Endometrial microvascular endothelial cells (primary cell): ENCODE measurements around the gene CRB2. TPM values are rescaled to one million over a fixed set of nuclear protein-coding genes. Genes with fewer than 3 reads are reported as not detected.

Experiments
- in situ Hi-C: cut with HindIII; loops from 2 replicates; pipeline ENCODE4 v1.10.0; 2017; ENCODE audit warnings: low sequenced_read_pairs, low pct_unique_long_range_greater_than_20kb; ENCODE audit errors: inconsistent ontology term
- total RNA-seq: library from RNA; depleted of rRNA; stranded (reverse); fragments of >200 nt; gene quantifications from one replicate; pipeline ENCODE4 v1.2.3, GENCODE V29; 2015; ENCODE audit errors: inconsistent ontology term

Gene CRB2
- total RNA-seq, 1 donor from 2014 or later = not detected

- in situ Hi-C loops = loop anchor here (10.0 kb wide), 1 partner anchor 265 kb away; no protein-coding TSS in a partner anchor
Measured at GRCh38 chr9:123359546-123359945, 3.5 kb downstream of the CRB2 start.

GRCh38 chr9:123360161-123361085 lies 4.4 kb downstream of the CRB2 start:
- in situ Hi-C loops = no loop called here

GRCh38 chr9:123361086-123361730 lies 5.2 kb downstream of the CRB2 start:
- in situ Hi-C loops = no loop called here

- in situ Hi-C loops = no loop called here
Measured at GRCh38 chr9:123361731-123362510, 5.9 kb downstream of the CRB2 start.

GRCh38 chr9:123362856-123363255 lies 6.9 kb downstream of the CRB2 start:
- in situ Hi-C loops = no loop called here

- in situ Hi-C loops = no loop called here
Measured at GRCh38 chr9:123364241-123364824, 8.3 kb downstream of the CRB2 start.

- in situ Hi-C loops = no loop called here
Measured at GRCh38 chr9:123365287-123365880, 9.4 kb downstream of the CRB2 start.

GRCh38 chr9:123365881-123366528 lies 10.0 kb downstream of the CRB2 start:
- in situ Hi-C loops = no loop called here

GRCh38 chr9:123368023-123368422 lies 12.0 kb downstream of the CRB2 start:
- in situ Hi-C loops = no loop called here

- in situ Hi-C loops = no loop called here
Measured at GRCh38 chr9:123368536-123369153, 12.6 kb downstream of the CRB2 start.

- in situ Hi-C loops = no loop called here
Measured at GRCh38 chr9:123369296-123369695, 13.3 kb downstream of the CRB2 start.

GRCh38 chr9:123370108-123370507 lies 14.1 kb downstream of the CRB2 start:
- in situ Hi-C loops = no loop called here

- in situ Hi-C loops = no loop called here
Measured at GRCh38 chr9:123370526-123371227, 14.7 kb downstream of the CRB2 start.

GRCh38 chr9:123371228-123371584 lies 15.2 kb downstream of the CRB2 start:
- in situ Hi-C loops = no loop called here

GRCh38 chr9:123371805-123372590 lies 16.0 kb downstream of the CRB2 start:
- in situ Hi-C loops = no loop called here

- in situ Hi-C loops = no loop called here
Measured at GRCh38 chr9:123372766-123373446, 16.9 kb downstream of the CRB2 start.
